Kidney (tissue), 14 donors: ENCODE results near the gene NSMF. TPM values are rescaled to one million over a fixed set of nuclear protein-coding genes. Genes with fewer than 3 reads are reported as not detected.

Experiments
- DNase-seq, 5 donors: peaks; one replicate each; pipeline ENCODE4 v3.0.0-alpha.2; 2013 to 2020
- FAIRE-seq: peaks from 2 replicates; lab custom pipeline; 2012; peaks lifted over from hg19 to GRCh38; lab: Jason Lieb, UNC
- H3K27ac ChIP-seq, 2 donors: one replicate each; pipeline ENCODE4 v1.7.0; 2013; ENCODE audit warnings: low read depth in 2 of 2, low read length in 2 of 2, inconsistent platforms in 1 of 2
- H3K27me3 ChIP-seq: one replicate; pipeline ENCODE4 v1.7.1; 2013; ENCODE audit warnings: low read length, inconsistent platforms; ENCODE audit not compliant: control insufficient read depth, insufficient read depth
- H3K36me3 ChIP-seq, 3 donors: one replicate each; pipeline versions ENCODE4 v1.7.0 to v1.7.1; 2013; ENCODE audit warnings: low read length in 3 of 3, control low read depth in 1 of 3, inconsistent platforms in 1 of 3; ENCODE audit not compliant: insufficient read depth in 3 of 3, control insufficient read depth in 2 of 3
- H3K4me1 ChIP-seq, 3 donors: one replicate each; pipeline versions ENCODE4 v1.7.0 to v1.7.1; 2013; ENCODE audit warnings: low read length in 3 of 3, inconsistent platforms in 1 of 3, low read depth in 1 of 3; ENCODE audit not compliant: control insufficient read depth in 2 of 3, insufficient read depth in 2 of 3
- H3K4me3 ChIP-seq, 3 donors: one replicate each; pipeline versions ENCODE4 v1.7.0 to v1.8.1; 2013; ENCODE audit warnings: low read length in 3 of 3, control low read depth in 1 of 3, inconsistent platforms in 1 of 3
- H3K9ac ChIP-seq, 3 donors: one replicate each; pipeline versions ENCODE4 v1.7.0 to v1.7.1; 2013; ENCODE audit warnings: low read length in 3 of 3, control low read depth in 1 of 3, inconsistent platforms in 1 of 3
- H3K9me3 ChIP-seq, 3 donors: one replicate each; pipeline versions ENCODE4 v1.7.0 to v1.7.1; 2013; ENCODE audit warnings: low read length in 3 of 3, control low read depth in 1 of 3, inconsistent platforms in 1 of 3; ENCODE audit not compliant: control insufficient read depth in 2 of 3, insufficient read depth in 1 of 3
- CTCF ChIP-seq: IDR thresholded peaks from 3 replicates; pipeline ENCODE4 v1.5.1; 2012; ENCODE audit warnings: mild to moderate bottlenecking, moderate library complexity, borderline replicate concordance; ENCODE audit not compliant: insufficient read depth; ENCODE audit errors: extremely low read depth
- intact Hi-C: fragments of 100-400 bp; cut with DNase I; formaldehyde crosslinking; loops from one replicate; pipeline ENCODE4 v1.11.1; 2022
- polyA plus RNA-seq: library from polyadenylated mRNA; stranded (reverse); fragments of 350-450 nt; fragmentation: Illumina TruSeq; extraction: RNeasy Lipid Tissue Mini Kit (QIAGEN cat#74804); gene quantifications from one replicate; pipeline ENCODE4 v1.2.3, GENCODE V29; 2014; ENCODE audit warnings: low read depth, low replicate concordance; ENCODE audit not compliant: insufficient read depth
- total RNA-seq: library from RNA; stranded (reverse); fragmentation: NEBNext Ultra II Directional; extraction: Animal tissue kit (Norgen Biotek cat#: 25700); gene quantifications from one replicate; pipeline ENCODE4 v1.2.1, GENCODE V29; 2021
- donor health status: control.
- donor health status: control.
- donor health status: control.
- donor health status: control.
- donor health status: control.
- donor health status: DM: yes; HTN: yes; CAD: no.
- donor health status: Normal renal cell carcinoma (clear cell type).

The NSMF gene
- total and polyA plus RNA-seq, 2 donors from 2014 or later: 32.7 to 49.5 TPM

GRCh38 chr9:137490532-137491186 lies 31.5 kb upstream of the NSMF start:
- Histone ChIP-seq H3K27me3 (no peaks in the 10 kb centered on the region), H3K9ac (no peak overlapping the region), H3K9me3 (no peaks in the 10 kb centered on the region), H3K4me3 (no peak overlapping the region), H3K36me3 (no peaks in the 10 kb centered on the region), H3K4me1 (no peaks in the 10 kb centered on the region), H3K27ac (no peak overlapping the region)
- DNase-seq: peak in 2 of 5 donors; percentile 11 to 25
- TF ChIP-seq CTCF: no peak
- no peak for FAIRE-seq
- intact Hi-C loops: no loop called here

- Histone ChIP-seq H3K27ac (no peak overlapping the region), H3K9me3 (no peaks in the 10 kb centered on the region), H3K27me3 (no peaks in the 10 kb centered on the region), H3K4me1 (no peaks in the 10 kb centered on the region), H3K4me3 (no peak overlapping the region), H3K36me3 (no peaks in the 10 kb centered on the region), H3K9ac (no peak overlapping the region)
- intact Hi-C loops: no loop called here
- FAIRE-seq (no peak), DNase-seq (peak in 1 of 5 donors; percentile 32)
- TF ChIP-seq CTCF: no peak
These were observed 29.8 kb upstream of the NSMF start for GRCh38 chr9:137488906-137489305.

- no peak overlapping the region for H3K27ac ChIP-seq
- no peaks in the 10 kb centered on the region for H3K27me3 ChIP-seq
- intact Hi-C loops: no loop called here
- H3K4me3 ChIP-seq: no peak overlapping the region
- FAIRE-seq (no peak), DNase-seq (peak in 2 of 5 donors; percentile 38 to 41)
- H3K4me1 ChIP-seq: no peaks in the 10 kb centered on the region
- H3K9me3 ChIP-seq: no peaks in the 10 kb centered on the region
- no peak overlapping the region for H3K9ac ChIP-seq
- H3K36me3 ChIP-seq: no peaks in the 10 kb centered on the region
- TF ChIP-seq CTCF: no peak
These were observed 29.2 kb upstream of the NSMF start for GRCh38 chr9:137488327-137488653.
